ENCODE results near the gene TAF11L6. TPM values are rescaled to one million over a fixed set of nuclear protein-coding genes. Genes with fewer than 3 reads are reported as not detected.

Gene TAF11L6
- total RNA-seq, result not detected

DNA sequence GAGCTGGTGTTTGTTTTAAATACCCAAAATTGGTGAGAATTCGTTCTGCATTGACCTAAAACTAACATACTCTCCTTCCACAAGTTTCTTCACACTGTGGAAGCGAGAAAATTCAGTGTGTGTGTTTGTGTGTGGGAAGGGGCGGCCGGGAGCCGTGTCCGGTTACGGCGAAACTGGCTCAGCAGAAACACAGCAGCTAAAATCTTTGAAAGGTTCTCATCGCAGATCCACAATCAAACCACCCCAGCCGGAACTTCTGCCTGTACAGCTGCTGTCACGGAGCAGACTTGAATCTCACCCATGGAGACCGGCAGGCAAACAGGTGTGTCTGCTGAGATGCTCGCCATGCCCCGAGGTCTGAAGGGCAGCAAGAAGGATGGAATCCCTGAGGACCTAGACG lies at the start of gene TAF11L6:
TSS of gene TAF11L6 (plus strand) at position 301 of the 400 bp plus-strand sequence.

DNA sequence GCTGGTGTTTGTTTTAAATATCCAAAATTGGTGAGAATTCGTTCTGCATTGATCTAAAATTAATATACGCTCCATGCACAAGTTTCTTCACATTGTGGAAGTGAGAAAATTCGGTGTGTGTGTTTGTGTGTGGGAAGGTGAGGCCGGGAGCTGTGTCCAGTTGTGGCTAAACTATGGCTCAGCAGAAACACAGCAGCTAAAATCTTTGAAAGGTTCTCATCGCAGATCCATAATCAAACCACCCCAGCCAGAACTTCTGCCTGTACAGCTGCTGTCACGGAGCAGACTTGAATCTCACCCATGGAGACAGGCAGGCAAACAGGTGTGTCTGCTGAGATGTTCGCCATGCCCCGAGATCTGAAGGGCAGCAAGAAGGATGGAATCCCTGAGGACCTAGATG lies 30.5 kb upstream of the TAF11L6 start, which contains the start of gene TAF11L2:
TSS of gene TAF11L2 (plus strand) at position 301 of the 400 bp plus-strand sequence.

DNA sequence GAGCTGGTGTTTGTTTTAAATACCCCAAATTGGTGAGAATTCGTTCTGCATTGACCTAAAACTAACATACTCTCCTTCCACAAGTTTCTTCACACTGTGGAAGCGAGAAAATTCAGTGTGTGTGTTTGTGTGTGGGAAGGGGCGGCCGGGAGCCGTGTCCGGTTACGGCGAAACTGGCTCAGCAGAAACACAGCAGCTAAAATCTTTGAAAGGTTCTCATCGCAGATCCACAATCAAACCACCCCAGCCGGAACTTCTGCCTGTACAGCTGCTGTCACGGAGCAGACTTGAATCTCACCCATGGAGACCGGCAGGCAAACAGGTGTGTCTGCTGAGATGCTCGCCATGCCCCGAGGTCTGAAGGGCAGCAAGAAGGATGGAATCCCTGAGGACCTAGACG lies 10.4 kb upstream of the TAF11L6 start, which contains the start of gene TAF11L3:
TSS of gene TAF11L3 (plus strand) at position 301 of the 400 bp plus-strand sequence.

DNA sequence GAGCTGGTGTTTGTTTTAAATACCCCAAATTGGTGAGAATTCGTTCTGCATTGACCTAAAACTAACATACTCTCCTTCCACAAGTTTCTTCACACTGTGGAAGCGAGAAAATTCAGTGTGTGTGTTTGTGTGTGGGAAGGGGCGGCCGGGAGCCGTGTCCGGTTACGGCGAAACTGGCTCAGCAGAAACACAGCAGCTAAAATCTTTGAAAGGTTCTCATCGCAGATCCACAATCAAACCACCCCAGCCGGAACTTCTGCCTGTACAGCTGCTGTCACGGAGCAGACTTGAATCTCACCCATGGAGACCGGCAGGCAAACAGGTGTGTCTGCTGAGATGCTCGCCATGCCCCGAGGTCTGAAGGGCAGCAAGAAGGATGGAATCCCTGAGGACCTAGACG lies 7.0 kb upstream of the TAF11L6 start, which contains the start of gene TAF11L4:
TSS of gene TAF11L4 (plus strand) at position 301 of the 400 bp plus-strand sequence.

DNA sequence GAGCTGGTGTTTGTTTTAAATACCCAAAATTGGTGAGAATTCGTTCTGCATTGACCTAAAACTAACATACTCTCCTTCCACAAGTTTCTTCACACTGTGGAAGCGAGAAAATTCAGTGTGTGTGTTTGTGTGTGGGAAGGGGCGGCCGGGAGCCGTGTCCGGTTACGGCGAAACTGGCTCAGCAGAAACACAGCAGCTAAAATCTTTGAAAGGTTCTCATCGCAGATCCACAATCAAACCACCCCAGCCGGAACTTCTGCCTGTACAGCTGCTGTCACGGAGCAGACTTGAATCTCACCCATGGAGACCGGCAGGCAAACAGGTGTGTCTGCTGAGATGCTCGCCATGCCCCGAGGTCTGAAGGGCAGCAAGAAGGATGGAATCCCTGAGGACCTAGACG lies 3.5 kb upstream of the TAF11L6 start, which contains the start of gene TAF11L5:
TSS of gene TAF11L5 (plus strand) at position 301 of the 400 bp plus-strand sequence.

Other genes starting within 250 kb of the TAF11L6 start
- gene TAF11L2, start 30.4 kb upstream of the TAF11L6 start, total RNA-seq, result not detected
- not detected for gene TAF11L3, start 10.3 kb upstream of the TAF11L6 start, total RNA-seq
- gene TAF11L4, start 6.9 kb upstream of the TAF11L6 start, total RNA-seq, result not detected
- gene TAF11L5, start 3.4 kb upstream of the TAF11L6 start, total RNA-seq, result not detected
- gene TAF11L7, start 57.1 kb downstream of the TAF11L6 start, total RNA-seq, result not detected
- not detected for gene TAF11L8, start 62.3 kb downstream of the TAF11L6 start, total RNA-seq
- not detected for gene TAF11L9, start 65.7 kb downstream of the TAF11L6 start, total RNA-seq
- gene TAF11L10, start 69.2 kb downstream of the TAF11L6 start, total RNA-seq, result not detected
- not detected for gene TAF11L11, start 75.5 kb downstream of the TAF11L6 start, total RNA-seq
- gene TAF11L12, start 81.7 kb downstream of the TAF11L6 start, total RNA-seq, result not detected
- not detected for gene TAF11L13, start 103.4 kb downstream of the TAF11L6 start, total RNA-seq
- not detected for gene TAF11L14, start 105.8 kb downstream of the TAF11L6 start, total RNA-seq